Stimulated activated naive CD4-positive, alpha-beta T cell (primary cell): ENCODE results near the gene TMEM63A.
"Not testable (repeated sequence)": the region's sequence is repeated elsewhere in the genome, so short reads cannot be mapped to it uniquely, and the experiment has no call there.

Experiments used
- DNase-seq, 6 experiments: peaks; one replicate each; lab custom pipeline; 2025; lab: John Stamatoyannopoulos, UW

Gene TMEM63A

DNA sequence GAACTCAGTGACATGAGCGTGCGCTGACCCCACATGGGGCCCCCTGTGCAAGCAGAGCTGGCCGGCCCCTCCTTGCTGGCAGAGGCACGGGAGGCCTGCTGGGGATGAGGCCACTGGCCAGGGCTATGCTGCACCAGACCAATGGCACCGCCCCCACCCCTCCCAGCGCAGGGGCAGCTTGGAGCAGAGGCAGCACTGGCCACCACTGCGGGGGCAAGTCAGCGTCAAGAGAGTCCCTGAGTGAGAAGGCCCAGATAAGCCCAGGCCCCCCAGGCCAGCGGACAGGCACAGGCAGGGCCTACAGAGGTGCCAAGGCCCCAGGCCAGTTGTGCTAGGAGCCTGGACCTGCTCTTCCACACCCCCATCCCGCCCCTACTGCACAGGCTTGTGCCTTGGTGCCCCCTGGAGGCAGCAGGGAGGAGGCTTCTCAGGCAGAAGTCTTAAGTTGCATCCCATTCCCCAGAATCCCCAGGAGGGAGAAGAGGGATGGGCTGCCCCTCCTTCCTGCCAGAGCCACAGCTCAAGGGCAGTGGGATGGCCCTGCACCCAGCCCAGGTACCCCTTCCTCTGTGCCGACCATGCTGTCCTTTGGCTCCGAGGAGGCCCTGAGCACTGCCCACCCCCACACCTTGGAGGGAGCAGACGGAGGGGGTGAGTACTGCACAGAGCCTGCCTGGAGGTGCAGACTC is 36.5 kb downstream of the TMEM63A start:
- peak in 4 of 6 experiments; percentile 15 to 46 (median 31) for DNase-seq

DNA sequence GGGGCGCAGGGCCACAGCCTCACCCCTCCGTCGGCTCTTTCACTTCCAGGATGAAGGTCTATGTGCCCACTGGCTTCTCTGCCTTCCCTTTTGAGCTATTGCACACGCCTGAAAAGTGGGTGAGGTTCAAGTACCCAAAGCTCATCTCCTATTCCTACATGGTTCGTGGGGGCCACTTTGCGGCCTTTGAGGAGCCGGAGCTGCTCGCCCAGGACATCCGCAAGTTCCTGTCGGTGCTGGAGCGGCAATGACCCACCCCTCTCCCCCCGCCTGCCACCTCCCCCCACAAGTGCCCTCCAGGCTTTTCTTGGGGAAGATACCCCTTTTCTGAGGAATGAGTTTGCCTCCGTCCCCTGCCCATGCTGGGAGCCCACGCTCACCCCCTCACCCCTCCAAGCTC is 37.1 kb downstream of the TMEM63A start:
- DNase-seq, result no peak

DNA sequence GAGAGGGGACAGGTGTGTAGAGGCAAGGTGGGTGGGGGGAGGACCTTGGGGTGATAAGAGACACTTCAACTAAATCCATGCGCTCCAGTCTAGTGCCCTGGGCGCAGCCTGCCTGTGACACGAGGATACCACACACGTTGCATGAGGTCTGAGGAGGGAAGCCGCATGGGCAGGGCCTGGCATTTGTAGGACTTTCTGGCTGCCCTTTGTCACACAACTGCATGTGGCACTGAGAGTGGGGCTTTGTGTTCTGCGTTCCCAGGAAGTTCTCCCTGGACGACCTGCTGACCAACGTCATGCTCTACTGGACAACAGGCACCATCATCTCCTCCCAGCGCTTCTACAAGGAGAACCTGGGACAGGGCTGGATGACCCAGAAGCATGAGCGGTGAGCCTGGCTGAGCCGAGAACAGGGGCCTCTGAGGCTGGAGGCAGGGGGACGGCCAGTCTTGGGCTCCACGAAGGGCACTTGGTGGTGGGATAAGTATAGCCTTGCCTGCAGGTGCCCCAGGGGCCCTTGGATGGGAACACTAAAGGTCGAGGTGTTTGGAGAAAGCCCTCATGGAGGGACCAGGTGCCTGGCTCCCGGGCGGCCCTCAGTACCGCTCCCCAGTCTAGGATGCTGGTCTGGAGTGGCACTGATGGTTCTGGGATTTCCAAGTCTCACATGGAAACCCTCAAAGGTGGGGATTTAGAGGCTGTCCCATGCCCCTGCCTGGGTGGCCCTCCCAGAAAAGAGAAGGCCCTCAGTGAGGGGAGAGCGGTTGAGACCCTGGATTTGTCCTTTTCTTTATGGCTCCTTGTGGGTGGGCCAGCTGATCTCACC is 37.7 kb downstream of the TMEM63A start:
- no peak for DNase-seq

DNA sequence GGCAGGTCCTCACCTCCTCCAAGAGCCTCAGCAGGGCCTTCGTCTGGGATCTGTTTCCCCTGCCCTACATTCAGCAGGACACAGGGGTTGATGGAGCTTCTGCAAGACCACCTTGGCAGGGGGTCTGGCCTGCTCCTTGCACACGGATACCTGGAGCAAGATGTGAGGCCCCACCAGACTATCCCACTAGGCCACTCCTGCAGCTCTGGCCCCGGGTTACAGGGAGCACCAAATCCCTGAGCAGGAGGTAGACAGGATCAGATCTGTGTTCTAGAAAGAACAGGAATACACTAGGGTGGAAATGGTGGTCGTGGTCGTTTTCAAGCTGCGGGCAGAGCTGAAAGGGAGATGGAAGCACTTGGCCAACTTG is 38.8 kb downstream of the TMEM63A start:
- no peak for DNase-seq

DNA sequence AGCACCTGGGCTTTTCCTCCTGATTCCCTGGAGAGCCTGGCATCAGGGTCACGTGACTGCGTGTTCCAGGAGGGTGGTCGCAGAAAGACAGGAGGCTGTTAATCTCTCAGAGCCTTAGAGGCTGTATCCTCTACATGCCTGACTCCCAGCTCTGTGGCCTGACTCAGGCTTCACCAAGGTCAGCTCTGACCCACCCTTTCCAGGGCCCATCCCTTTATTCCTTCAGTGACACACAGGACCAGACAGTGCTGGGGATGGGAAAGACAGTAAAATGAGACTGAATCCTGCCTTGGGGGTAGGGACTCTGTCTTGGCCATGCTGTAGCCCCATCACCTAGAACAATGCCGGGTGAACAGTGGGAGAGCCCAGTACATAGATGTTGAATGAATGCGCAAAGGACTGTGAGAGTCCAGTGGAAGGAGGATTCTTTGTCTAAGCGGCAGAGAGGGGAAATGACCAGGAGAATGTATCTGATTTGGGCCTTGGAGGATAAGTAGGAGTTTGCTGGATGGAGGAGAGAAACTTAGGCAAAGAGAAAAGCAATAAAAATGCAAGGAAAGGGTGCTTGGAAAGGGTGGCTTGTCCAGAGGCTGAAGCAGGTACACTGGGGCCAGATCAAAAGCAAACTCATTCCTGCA is 39.3 kb downstream of the TMEM63A start:
- DNase-seq, result no peak

DNA sequence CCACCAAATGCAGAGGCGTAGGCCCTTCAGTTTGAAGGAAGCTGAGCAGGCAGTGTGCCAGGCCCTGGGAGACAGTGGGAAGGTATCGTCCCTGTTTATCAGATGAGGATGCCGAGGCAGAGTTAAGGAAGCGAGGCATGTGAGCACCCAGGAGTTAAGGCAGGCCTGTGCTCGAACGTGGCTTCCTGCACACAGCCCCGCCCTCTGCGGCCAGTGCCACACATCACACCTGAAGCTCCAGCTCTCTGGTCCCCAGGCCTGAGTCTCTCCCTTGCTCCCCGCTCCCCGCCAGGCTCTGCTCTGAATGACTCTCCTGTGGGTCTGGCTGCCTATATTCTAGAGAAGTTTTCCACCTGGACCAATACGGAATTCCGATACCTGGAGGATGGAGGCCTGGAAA is 40.1 kb downstream of the TMEM63A start:
- no peak for DNase-seq

DNA sequence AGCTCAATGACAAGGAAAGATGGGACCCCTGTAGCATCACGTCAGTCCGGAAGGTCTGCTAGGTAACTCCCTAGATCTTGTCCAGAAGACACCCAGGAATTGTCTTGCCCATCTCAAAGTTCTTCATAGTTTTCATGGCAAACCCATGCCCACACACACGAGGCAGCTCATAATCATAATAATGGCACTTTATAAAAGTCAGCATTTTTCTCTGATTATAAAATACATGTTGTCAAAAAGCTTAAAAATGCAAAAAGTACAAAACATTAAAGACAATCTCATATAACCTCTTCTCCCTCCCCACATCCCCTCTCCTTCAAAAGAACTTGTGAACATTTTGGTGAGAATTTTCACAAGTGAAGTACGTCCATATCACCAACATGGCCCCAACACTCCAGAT is 41.5 kb downstream of the TMEM63A start:
- no peak for DNase-seq

DNA sequence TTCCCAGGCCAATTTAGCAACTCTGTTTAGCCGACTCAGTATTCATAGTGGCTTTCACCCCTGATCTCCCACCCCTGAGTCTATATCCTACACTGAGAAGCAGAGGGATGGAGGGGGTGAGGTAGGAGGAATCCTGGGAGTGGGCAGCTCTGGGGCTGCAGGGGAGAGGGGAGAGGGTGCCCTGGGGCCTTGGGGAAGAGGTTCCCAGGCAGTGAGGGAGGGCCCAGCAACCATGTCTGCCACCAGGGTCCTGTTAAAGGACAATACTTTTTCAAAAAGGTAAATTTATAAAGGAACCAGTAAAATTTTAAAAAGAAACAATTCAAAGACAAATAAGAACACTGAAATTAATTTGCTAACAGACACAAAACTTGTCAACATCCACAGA is 42.0 kb downstream of the TMEM63A start:
- no peak for DNase-seq

DNA sequence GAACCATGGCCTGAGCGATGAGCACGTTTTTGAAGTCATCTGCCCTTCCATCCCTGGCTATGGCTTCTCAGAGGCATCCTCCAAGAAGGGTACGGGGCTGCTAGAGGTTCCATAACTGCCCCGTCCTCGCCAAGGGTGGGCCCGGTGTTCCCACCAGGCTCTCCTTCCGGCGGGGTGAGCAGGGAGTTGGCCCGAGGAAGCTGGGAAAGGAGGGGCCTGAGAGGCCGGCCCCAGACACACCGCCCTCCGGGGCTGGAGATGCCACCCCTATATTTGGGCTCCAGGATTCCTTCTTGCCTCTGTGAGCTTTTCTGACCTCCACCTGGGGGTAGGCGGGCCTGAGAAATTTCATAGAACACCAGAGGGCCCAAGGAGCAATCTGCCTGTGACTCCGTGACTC is 43.4 kb downstream of the TMEM63A start:
- DNase-seq, result no peak

DNA sequence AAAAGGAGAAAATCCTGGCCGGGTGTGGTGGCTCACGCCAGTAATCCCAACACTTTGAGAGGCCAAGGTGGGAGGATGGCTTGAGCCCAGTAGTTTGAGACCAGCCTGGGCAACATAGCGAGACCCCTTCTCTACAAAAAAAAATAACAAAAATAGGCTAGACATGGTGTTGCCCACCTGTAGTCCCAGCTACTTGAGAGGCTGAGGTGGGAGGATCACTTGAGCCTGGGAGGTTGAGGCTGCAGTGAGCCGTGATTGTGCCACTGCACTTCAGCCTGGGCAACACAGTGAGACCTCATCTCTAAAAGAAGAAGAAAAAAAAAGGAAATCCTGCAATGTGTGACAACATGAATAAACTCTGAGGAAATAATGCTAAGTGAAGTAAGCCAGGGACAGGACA is 45.9 kb downstream of the TMEM63A start:
- not testable (repeated sequence) for DNase-seq

DNA sequence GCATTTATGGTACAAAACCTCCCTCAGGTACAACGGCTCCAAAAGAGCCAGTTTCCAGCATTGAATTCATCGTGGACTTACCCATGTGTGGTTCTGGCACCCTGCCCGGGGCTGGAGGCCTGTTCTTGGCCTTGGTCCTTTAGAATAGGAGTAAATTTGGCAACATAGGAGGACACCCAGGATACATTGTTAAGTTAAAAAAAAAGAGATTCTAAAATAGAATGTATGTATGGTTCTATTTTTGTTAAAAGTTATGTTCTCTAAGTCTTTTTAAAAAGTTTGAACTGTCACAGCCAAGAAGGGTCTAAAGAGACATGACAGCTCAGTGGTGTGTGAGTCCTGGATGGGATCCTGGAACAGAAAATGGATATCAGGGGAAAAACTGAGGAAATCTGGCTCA is 46.3 kb downstream of the TMEM63A start:
- no peak for DNase-seq

DNA sequence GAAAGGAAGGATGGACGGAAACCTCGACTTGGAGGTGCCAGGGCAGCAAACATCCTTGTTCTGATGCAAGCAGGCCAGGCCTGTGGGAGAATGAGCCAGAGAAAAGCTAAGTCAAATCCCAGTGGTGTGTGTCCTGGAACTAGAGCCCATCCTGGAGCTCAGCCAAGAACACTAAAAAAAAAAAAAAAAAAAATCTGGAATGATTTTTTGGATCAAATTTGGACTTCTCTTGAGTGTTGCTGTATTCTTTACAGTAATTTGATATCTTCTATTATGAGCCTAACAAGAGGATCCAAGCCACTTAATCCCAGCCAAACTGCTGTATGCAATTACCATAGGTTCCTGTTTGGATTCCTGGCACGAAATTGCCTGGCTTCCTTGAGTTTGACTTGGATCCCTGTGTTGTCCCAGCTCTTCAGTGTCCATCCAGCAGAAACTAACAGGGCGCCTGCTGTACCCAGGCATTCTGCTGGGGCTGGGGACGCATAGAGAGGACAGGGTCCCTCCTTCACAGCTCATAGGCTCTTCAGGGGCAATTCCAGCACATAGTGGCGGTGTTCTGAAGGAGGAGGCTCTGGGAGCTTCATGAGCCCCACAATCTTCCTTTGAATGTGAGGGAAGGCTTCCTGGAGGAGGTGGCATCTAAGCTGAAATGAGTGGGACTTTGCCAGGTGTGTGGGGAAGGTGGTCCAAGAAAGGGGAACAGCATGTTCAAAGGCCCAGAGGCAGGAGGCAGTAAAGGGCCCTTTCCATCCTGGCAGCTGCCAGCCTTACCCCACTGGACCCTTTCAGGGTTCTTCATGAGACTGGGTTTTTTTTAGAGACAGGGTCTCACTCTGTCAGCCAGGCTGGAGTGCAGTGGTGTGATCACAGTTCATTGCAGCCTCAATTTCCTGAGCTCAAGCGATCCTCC is 47.5 kb downstream of the TMEM63A start:
- no peak for DNase-seq

DNA sequence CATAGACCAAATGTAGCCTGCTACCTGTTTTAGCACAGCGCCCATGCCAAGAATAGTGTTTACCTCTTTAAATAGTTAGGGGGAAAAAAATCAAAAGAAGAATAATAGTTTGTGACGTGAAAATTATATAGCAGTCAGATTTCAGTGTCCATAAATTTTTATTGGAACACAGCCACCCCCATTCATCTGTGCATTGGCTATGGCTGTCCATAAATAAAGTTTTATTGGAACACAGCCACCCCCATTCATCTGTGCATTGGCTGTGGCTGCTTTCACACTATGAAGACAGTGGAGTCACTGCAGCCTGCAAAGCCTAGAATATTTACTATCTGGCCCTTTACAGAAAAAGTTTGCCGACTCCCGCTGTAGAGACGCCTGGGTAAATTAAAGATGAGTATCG is 51.3 kb downstream of the TMEM63A start:
- no peak for DNase-seq

DNA sequence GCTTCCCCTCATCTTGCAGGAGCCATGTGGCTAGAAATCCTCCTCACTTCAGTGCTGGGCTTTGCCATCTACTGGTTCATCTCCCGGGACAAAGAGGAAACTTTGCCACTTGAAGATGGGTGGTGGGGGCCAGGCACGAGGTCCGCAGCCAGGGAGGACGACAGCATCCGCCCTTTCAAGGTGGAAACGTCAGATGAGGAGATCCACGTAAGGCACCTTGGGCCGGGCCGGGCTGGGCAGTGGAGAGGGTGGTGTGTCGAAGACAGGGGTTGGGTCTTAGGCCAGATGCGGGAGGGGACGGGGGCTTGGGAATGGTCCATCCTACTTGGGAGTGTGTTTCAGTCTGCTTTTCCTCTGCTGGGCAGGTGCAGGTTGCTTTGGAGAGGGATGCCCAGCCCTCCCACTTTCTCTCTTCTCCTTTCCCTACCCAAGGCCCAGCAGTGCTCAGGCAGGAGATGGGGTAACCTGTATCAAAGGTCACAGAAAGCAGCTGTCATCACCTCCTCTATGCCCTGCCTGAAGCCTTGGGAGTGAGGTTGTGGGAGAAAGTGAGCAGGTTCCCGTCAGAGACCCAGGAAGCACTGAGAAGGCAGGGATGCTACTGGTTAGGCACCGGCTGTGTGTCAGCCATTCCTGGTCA is 53.4 kb downstream of the TMEM63A start:
- no peak for DNase-seq

DNA sequence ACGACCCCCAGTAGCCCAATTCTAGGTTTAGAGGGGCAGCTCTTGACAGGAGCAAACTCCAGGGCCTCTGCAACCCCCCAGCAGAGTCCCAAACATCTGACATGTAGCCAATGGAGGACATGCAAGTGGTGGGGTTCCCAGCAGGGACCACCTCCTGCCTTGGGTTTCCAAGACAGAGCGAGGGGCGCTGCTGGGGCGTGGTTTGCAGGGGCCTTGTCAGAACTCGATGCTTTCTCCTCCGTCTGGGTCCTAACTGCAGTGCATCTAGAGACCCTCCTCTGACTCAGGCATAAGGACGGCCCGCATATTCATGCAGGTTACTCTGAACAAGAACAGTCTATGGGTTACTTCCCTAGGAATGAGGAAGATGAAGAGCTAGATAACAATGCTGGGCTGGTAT is 55.1 kb downstream of the TMEM63A start:
- DNase-seq, result no peak

DNA sequence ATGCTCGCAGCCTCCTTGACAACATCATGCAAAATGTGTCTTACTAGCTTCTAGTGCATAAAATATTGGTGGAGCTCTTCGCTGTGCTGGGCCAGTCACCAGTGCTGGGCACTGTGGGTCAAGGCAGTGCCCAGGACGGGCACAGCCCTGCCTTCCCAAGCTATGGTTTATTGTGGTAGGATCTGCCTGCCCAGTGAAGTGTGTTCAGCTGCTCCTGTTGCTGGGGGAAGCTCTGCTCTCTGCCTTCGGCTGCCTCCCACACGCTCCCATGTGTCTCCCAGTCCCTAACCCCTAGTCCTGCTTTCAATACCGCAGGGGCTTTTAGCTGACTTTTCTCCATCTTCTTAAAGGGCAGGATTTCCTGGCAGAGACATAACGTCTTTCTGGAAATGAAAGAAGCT is 56.6 kb downstream of the TMEM63A start:
- no peak for DNase-seq

DNA sequence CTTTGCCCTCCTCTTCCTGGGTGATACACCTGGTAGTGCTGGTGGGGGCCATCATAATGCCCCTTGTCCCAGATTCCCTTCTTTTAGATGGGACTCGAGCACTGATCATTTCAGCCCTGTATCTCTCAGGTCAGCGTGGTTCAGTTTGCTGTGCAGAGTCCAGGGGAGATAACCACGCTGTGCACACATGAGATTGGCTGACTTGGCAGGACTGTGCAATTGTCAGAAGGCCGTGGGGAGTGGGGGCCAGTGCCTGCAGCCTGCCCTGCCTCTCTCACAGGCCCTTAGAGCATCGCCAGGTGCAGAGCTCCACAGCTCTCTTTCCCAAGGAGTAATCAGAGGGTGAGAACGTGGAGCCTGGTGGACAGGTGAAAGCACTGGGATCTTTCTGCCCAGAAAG is 57.1 kb downstream of the TMEM63A start:
- no peak for DNase-seq

DNA sequence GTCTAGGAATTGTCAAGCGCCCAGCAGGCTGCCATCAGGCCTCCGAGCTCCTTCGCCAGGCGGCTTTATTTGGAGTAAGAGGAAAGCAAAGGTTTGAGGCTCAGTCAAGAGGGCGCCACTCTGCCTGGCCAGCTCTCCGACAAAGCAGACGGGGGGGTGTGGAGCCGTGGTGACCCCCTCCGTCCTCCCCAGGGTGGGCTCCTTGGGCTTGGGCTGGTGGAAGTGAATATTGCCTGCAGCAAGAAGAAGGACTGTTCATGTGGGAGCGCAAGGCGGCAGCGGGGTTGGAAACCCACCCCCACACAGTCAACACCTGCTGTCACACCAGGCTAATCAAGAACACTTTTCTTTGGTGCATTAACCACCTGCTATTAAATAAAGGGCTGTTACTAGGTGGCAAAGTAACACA is 57.6 kb downstream of the TMEM63A start:
- DNase-seq, result no peak

DNA sequence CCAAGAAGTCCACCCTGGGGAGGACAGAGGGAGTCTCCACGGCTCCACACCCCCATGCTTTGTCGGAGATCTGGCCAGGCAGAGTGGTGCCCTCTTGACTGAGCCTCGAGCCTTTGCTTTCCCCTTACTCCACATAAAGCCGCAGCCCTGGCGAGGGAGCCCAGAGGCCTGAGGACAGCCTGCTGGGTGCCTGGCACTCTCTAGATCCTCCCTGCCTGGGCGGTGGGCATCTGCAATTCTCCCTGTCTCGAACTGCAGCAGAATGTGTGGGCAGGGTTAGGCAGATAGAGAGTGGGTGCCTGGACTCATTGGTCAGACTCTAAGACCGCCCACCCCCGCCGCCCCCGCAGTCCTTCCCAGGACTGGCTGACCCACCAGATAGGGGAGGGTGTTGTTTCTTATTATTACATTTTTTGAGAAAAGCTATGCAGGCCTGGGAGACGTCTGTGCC is 58.3 kb downstream of the TMEM63A start:
- no peak for DNase-seq

DNA sequence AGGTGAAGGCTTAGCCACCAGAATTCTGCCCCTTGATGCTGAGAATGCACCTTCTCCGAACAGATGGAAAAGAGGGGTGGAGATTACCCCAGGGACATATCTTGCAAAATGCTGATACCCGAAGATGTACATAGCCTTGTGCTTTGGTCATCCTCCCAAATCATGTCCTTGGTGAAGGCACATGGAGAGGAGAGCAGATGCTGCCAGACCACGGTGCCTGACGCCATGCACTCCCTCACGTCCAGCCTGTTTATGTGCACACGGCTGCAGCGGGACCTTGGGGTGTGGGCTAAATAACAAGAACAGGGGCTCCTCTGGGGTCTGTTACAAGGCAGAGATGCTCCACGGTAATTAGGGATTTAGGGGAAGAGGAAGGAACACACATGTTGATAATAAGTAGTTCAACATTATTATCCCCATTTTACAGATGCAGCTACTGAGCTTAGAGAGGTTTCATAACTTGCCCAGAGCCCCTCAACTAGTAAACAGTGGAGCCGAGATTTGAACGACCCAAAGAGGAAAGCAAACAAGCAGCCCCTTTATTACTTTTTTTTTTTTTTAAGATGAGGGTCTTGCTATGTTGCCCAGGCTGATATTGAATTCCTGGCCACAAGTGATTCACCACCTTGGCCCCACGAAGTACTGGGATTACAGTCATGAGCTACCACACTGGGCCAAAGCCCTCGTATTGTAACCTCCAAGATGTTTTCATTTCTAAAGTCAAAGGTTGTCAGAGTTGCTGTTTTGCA is 59.4 kb downstream of the TMEM63A start:
- no peak for DNase-seq
